ENCODE measurements around the gene TPM4.
A peak's percentile ranks its signal among the peaks of the same experiment; 100 is the strongest.

TPM4 gene

DNA sequence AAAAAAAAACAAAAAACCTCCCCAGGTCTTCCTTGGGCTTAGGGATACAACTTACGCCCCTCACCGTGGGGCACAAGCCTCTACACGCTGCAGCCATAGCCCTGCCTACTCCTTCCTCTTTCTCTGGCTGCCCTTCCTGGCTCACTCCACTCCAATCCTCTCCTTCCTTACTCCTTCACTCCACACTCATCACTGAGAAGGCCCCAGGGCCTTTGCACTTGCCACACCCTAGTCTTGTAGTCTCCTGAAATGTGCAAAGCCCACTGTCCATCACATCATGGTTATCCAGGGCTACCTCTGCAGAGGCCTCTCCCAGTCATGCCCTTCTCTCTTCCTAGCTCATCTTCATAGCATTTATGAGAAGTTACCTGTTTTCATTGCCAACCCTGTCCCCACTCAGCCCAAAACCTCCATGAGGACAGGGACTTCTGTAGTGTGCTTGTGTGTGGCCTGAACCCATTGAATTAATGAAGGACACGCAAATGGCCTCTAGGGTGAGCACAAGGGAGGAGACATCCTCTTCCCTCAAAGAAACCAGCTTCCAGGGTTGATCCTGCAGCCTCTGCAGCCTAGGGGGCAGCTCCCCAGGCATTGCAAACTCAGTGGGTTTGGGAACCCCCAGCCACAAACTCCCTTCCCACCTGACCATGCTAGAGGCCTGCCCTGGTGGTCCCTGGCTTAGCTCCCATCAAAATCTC, 59.3 kb downstream of the TPM4 start:
- no peak for DNase-seq (ENCODE audit: low spot score)
- TF ChIP-seq, protein P1, sequence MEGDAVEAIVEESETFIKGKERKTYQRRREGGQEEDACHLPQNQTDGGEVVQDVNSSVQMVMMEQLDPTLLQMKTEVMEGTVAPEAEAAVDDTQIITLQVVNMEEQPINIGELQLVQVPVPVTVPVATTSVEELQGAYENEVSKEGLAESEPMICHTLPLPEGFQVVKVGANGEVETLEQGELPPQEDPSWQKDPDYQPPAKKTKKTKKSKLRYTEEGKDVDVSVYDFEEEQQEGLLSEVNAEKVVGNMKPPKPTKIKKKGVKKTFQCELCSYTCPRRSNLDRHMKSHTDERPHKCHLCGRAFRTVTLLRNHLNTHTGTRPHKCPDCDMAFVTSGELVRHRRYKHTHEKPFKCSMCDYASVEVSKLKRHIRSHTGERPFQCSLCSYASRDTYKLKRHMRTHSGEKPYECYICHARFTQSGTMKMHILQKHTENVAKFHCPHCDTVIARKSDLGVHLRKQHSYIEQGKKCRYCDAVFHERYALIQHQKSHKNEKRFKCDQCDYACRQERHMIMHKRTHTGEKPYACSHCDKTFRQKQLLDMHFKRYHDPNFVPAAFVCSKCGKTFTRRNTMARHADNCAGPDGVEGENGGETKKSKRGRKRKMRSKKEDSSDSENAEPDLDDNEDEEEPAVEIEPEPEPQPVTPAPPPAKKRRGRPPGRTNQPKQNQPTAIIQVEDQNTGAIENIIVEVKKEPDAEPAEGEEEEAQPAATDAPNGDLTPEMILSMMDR (IDR thresholded peaks at IDR 0.05; ENCODE audit: extremely low read depth, missing control alignments) = no peak

- TF ChIP-seq, protein P1 (IDR thresholded peaks at IDR 0.05; ENCODE audit: extremely low read depth, missing control alignments) = no peak
- DNase-seq (ENCODE audit: low spot score) = no peak
These were observed 60.1 kb downstream of the TPM4 start for GRCh38 chr19:16136185-16136999.

GRCh38 chr19:16139752-16140151, 63.5 kb downstream of the TPM4 start:
- no peak for DNase-seq (ENCODE audit: low spot score)
- TF ChIP-seq, protein P1 (IDR thresholded peaks at IDR 0.05; ENCODE audit: extremely low read depth, missing control alignments) = no peak

- TF ChIP-seq, protein P1 (IDR thresholded peaks at IDR 0.05; ENCODE audit: extremely low read depth, missing control alignments) = no peak
- DNase-seq (ENCODE audit: low spot score) = peak; percentile 65
These were observed 64.7 kb downstream of the TPM4 start for GRCh38 chr19:16141043-16141442.

DNA sequence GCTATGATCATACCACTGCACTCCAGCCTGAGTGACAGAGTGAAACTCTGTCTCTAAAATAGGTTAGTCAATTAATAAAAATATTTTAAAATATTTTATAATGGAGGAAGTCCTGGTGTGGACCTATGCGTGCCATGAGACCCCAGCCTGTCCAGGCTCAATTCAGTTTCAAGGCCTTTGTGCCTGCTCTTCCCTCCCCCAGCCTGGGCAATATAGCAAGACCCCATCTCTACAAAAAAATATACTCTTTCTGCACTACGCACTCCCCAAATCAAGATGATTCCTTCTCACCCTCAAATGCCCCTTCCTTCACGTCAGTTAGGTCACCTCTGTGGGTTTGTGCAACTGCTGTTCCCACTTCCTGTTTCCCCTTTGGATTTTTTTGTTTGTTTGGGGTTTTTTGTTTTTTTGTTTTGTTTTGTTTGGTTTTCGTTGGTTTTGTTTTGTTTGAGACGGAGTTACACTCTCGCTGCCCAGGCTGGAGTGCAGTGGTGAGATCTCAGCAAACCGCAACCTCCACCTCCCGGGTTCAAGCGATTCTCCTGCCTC, 65.8 kb downstream of the TPM4 start:
- TF ChIP-seq, protein P1 (IDR thresholded peaks at IDR 0.05; ENCODE audit: extremely low read depth, missing control alignments) = no peak
- no peak for DNase-seq (ENCODE audit: low spot score)

DNA sequence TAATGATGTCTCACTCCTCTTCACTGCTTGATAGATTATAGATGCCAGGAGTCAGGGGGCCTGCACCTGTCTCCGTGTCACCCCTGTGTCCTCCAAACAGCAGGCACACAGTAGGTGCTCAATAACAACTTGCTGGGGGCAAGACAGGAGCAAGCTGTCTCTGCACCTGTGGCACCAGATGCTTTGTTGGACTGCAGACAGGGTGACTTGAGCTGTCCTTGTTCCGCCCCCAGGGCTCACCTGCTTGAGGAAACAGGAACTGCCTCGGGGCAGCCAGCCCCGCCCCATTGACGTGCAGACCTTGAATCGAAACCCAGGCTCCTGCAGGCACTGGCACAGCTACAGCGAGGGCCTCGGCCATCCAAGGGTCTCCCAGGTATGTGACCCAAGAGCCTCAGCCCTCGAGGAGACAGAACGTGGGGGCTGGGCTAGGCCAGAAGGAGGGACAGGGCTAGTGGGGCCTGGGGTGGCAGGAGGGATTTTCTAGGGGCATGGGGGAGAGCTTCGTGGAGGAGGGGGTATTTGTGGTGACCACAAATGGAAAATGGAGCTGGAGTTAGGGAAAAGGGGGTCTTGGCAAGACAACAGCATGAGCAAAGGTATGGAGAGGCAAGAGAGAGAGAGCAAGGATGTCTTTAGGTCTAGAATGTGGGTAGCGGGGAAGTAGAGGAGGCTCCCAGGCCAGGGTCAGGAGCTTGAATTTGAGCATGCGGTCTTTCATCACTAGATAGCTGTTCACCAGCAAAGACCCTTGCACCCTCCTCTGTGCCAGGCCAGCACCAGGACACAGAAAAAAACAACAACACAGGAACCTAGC, 67.3 kb downstream of the TPM4 start, which contains the start of gene HSH2D:
Gene HSH2D, plus strand, starts transcription at position 287 of the 817 bp plus-strand sequence. CDS start 5,066 bp downstream, outside the sequence.
- DNase-seq (ENCODE audit: low spot score) = peak; percentile 77
- TF ChIP-seq, protein P1 (IDR thresholded peaks at IDR 0.05; ENCODE audit: extremely low read depth, missing control alignments) = no peak
